ENCODE data around the gene DHRS4L2.
"Not testable (repeated sequence)": the region's sequence is repeated elsewhere in the genome, so short reads cannot be mapped to it uniquely, and the experiment has no call there.

Gene DHRS4L2

GRCh38 chr14:24018978-24019377 is 30.2 kb downstream of the DHRS4L2 start:
- not testable (repeated sequence) for DNase-seq (ENCODE audit: low spot score)

- not testable (repeated sequence) for DNase-seq (ENCODE audit: low spot score)
These were observed 31.2 kb downstream of the DHRS4L2 start for GRCh38 chr14:24019944-24020343.

DNA sequence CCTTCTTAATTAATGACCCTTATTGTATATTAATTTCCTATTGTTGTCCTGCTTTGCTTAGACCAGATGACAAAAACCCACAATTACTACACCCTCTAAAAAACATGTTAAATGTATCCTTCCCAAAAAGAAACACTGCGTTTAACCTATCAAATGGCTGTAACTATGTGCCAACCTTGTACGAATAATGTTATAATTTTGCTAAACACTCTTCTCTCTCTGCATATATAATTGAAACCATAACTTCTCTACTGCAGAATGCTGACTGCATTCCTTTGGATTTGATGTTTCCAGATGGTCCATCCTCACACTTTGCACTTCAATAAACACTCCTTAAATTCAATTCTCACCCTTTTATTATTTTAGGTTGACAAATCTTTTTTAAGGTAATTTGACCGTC is 31.8 kb downstream of the DHRS4L2 start:
- DNase-seq (ENCODE audit: low spot score) = not testable (repeated sequence)

DNA sequence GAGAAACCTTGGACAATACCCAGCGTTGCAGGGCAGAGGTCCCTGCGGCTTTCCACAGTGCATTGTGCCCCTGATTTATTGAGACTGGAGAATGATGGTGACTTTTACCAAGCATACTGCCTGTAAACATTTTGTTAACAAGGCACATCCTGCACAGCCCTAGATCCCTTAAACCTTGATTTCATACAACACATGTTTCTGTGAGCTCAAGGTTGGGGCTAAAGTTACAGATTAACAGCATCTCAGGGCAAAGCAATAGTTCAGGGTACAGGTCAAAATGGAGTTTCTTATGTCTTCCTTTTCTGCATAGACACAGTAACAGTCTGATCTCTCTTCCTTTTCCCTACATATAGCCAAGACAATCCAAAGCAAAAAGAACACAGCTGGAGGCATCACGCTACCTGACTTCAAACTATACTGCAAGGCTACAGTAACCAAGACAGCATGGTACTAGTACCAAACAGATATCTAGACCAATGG is 36.2 kb downstream of the DHRS4L2 start:
- not testable (repeated sequence) for DNase-seq (ENCODE audit: low spot score)

- not testable (repeated sequence) for DNase-seq (ENCODE audit: low spot score)
These were observed 41.0 kb downstream of the DHRS4L2 start for GRCh38 chr14:24029687-24030086.

- DNase-seq (ENCODE audit: low spot score) = not testable (repeated sequence)
These were observed 42.6 kb downstream of the DHRS4L2 start for GRCh38 chr14:24031331-24031730.

DNA sequence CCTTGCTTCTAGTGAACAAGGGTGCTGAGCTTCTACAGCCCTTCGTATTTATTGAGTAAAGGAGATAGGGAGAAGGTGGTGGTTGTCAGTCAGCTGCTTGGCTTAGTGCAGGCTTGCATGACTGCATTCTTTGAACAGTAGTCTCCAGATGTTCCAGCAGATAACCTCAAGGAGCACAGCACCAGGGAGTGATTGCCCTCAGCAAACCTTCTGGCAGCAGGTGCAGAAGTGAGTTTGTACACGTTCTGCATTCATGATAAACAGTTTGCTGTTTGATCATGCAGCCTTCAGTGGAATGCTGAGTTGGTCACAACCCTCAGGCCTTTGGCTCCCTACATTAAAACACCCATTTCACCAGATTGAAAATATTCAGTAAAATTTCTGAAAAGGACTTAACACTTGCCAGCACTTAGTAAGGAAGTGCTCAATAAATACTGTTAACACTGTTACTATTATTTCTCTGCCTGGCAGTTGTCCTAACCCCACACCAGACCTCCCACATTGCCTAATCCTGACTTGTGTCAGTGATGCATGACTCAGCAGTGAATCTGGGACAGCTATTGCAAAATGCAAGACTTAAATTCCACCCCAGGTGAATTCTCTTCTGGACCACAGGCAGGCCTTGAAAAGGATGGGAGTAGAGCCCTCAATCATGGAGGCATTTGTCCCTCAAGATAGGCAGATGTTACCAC is 44.1 kb downstream of the DHRS4L2 start:
- peak; percentile 11 for DNase-seq (ENCODE audit: low spot score)

- not testable (repeated sequence) for DNase-seq (ENCODE audit: low spot score)
These were observed 47.0 kb downstream of the DHRS4L2 start for GRCh38 chr14:24035769-24036168.

- DNase-seq (ENCODE audit: low spot score) = peak; percentile 75
These were observed 47.6 kb downstream of the DHRS4L2 start for GRCh38 chr14:24036169-24036962.

DNA sequence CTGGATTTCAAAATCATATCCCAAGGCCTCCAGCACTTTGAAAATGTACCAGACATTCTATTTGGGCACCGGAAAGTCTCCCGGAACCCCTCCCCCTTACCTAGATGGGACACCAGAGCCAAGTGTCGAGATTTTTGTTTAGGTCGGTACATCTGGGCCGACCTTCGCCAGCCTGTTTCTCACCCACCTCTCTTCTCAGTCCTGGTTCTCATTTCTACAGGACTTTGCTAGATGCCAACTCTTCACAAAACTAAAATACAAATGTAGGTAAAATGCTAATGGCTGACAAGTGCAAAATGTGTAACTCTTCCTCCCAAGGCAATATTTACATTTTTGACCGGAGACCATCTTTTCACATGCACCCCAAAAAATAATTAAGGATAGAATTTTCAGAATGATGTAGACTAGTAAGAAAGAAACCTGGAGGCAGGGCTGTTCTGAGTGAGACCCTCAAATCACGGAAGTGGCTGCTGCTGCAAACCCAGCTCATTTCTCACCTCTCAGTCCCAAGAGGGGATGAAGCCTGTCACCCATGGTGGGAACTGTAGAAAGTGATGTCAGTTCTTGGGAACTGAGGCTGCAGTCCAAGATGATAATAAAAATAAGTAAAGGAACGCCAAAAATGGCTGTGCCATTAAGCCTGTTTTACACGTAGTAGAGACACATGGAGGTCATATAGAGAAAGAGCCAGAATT is 48.4 kb downstream of the DHRS4L2 start:
- not testable (repeated sequence) for DNase-seq (ENCODE audit: low spot score)

DNA sequence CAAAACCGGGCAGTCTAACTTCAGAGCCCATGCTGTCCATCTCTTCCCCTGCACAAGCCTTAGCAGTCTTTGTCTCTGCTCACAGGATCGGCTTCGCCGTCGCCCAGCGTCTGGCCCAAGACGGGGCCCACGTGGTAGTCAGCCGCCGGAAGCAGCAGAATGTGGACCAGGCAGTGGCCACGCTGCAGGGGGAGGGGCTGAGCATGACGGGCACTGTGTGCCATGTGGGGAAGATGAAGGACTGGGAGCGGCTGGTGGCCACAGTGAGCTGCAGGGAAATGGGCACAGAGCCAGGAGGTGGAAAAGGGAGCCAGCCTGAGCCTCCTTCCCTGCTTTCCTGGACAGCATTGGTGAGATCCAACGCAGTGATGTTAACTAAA is 48.9 kb downstream of the DHRS4L2 start:
- DNase-seq (ENCODE audit: low spot score) = no peak

GRCh38 chr14:24038686-24039085 is 50.0 kb downstream of the DHRS4L2 start:
- DNase-seq (ENCODE audit: low spot score) = no peak

- no peak for DNase-seq (ENCODE audit: low spot score)
These were observed 52.0 kb downstream of the DHRS4L2 start for GRCh38 chr14:24040692-24041091.

GRCh38 chr14:24042746-24043145 is 54.0 kb downstream of the DHRS4L2 start:
- no peak for DNase-seq (ENCODE audit: low spot score)

DNA sequence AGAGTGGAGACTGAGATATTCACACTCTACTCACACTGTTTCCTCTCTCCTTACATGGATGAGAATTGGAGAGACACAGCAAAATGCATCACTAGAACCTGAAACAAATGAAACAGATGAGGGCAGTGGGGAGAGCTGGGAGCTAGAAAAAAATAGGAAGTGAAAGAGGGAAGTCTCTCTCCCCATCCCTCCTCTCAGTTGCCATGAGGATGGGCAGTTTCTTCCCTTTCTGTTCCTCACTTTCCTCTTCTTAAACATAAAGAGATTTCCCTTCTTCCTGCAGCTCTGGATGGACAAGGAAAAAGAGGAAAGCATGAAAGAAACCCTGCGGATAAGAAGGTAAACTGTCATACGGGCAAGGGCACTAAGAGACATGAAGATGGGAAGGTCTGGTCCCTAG is 60.3 kb downstream of the DHRS4L2 start:
- DNase-seq (ENCODE audit: low spot score) = not testable (repeated sequence)

DNA sequence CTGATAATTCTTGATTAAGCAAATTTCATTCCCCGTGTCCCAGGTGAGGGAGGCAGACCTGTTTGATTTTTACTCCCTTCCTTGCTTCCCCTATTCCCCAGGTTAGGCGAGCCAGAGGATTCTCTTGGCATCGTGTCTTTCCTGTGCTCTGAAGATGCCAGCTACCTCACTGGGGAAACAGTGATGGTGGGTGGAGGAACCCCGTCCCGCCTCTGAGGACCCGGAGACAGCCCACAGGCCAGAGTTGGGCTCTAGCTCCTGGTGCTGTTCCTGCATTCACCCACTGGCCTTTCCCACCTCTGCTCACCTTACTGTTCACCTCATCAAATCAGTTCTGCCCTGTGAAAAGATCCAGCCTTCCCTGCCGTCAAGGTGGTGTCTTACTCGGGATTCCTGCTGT is 62.0 kb downstream of the DHRS4L2 start:
- not testable (repeated sequence) for DNase-seq (ENCODE audit: low spot score)

- DNase-seq (ENCODE audit: low spot score) = no peak
These were observed 62.6 kb downstream of the DHRS4L2 start for GRCh38 chr14:24051176-24051788.

DNA sequence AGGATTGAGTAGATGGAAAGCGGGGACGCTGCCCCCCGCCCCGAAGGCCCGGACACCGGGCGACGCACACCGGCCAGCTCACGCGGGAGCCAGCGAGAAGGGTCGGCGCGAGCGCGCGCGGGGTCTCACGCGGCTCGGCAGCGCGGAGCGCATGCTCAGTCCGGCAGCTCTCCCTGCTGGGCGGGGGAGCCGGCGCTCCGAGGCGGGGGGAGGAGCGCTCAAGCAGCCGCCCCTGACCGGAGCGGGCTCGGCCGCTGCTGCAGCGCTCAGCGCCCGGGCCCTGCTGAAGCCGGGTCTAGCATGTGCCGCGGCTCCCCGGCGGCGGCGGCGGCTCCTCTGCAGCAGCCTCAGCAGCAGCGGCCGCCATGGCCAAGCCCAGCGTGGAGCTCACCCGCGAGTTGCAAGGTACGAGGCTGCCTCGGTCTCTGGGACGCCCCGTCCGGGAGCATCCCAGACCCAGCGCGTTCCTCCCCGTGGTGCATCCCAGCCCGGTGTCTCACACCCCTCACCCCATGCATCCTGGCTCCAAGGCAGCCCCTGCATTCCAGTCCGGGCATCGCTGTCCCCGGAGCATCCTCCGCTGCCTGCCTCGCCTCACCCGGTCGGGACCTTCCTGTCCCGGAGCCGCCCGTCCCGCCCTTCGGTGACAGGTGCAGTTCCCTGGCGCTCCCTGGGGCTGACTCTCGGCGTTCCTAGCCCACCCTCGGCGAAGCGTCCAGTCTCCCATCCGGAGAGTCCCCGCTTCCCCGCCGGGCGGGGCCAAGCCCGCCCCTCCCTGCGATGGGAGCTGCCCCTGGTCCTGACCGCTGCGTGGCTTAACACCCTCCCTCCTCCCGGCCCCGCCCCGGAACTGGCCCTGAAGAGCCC is 63.3 kb downstream of the DHRS4L2 start, which contains the start of gene CARMIL3:
TSS of gene CARMIL3 (plus strand) at position 221 of the 867 bp plus-strand sequence. CDS start at position 366, 145 bp downstream.
- DNase-seq (ENCODE audit: low spot score) = peak; percentile 80

DNA sequence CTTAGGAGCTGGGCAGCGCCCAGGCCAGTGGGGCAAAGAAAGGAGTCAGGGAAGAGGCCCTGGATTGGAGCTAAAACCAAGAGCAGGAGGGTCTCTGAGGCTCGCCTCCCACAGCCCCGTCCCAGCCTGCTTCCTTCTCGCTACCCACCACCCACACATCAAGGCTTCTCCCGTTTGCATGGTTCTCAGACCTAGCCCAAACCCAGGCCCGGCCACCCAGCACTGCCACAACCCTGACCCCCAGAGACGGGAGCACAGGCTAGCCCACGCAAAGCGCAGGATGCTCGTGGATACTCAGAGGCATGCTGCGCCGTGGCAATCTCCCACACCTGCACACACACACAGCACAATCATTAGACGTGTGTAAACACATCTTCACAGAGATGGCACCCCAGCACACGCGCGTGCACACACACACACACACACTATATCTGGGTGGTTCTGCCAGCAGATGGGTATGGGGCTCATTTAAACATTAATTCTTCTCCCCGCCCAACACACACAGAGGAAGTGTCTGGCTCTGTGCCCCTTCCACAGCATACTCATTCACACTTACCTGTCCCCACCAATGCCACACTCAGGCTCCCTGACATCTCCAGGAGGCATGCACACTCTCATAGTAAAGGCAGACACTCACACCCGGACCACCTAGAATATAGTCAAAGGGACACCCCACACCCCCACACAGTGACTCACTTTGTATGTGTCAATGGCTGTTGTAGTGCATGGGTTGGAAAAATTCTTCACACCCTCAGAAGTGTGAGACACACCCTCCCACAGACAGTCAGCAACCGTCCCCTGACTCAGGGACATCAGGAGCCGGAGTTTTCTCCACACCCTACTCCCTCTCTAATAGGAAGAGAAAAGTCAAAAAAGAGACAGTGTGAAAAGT is 64.2 kb downstream of the DHRS4L2 start:
- DNase-seq (ENCODE audit: low spot score) = no peak
